ENCODE results near the gene SOS1. TPM values are rescaled to one million over a fixed set of nuclear protein-coding genes. Genes with fewer than 3 reads are reported as not detected.

The SOS1 gene
- total RNA-seq, 2 donors from 2014 or later, result 34.8 to 57.1 TPM

GRCh38 chr2:38978296-38978903 lies 142.5 kb downstream of the SOS1 start:
- Mint-ChIP-seq H3K36me3 (no peaks in the 10 kb centered on the region), H3K27ac (peak overlapping the region in 1 of 2 donors; percentile 4), H3K9me3 (no peaks in the 10 kb centered on the region)
- ATAC-seq, result no peak
- DNase-seq (ENCODE audit: low spot score in 2 of 2), result no peak

GRCh38 chr2:38977047-38977446 lies 143.8 kb downstream of the SOS1 start:
- no peaks in the 10 kb centered on the region for H3K9me3 Mint-ChIP-seq
- no peak for ATAC-seq

GRCh38 chr2:38975042-38975441 lies 145.8 kb downstream of the SOS1 start:
- DNase-seq (ENCODE audit: low spot score in 2 of 2) (no peak), ATAC-seq (no peak)
- Mint-ChIP-seq H3K27ac (no peak overlapping the region), H3K36me3 (no peaks in the 10 kb centered on the region), H3K9me3 (no peaks in the 10 kb centered on the region)

More at GRCh38 chr2:38977047-38977446, 143.8 kb downstream of the SOS1 start:
- Mint-ChIP-seq H3K27ac (no peak overlapping the region), H3K36me3 (no peaks in the 10 kb centered on the region)
- no peak for DNase-seq (ENCODE audit: low spot score in 2 of 2)

GRCh38 chr2:38973266-38973665 lies 147.6 kb downstream of the SOS1 start:
- no peaks in the 10 kb centered on the region for H3K36me3 Mint-ChIP-seq
- no peak for DNase-seq (ENCODE audit: low spot score in 2 of 2)
- no peaks in the 10 kb centered on the region for H3K9me3 Mint-ChIP-seq
- H3K27ac Mint-ChIP-seq, result no peak overlapping the region
- ATAC-seq, result no peak

GRCh38 chr2:38971377-38971776 lies 149.5 kb downstream of the SOS1 start:
- ATAC-seq (no peak), DNase-seq (ENCODE audit: low spot score in 2 of 2) (no peak)
- no peaks in the 10 kb centered on the region for H3K9me3 Mint-ChIP-seq
- no peaks in the 10 kb centered on the region for H3K36me3 Mint-ChIP-seq
- H3K27ac Mint-ChIP-seq, result no peak overlapping the region

GRCh38 chr2:38968021-38968420 lies 152.8 kb downstream of the SOS1 start:
- ATAC-seq (no peak), DNase-seq (ENCODE audit: low spot score in 2 of 2) (no peak)
- no peaks in the 10 kb centered on the region for H3K9me3 Mint-ChIP-seq
- H3K27ac Mint-ChIP-seq, result no peak overlapping the region
- H3K36me3 Mint-ChIP-seq, result no peaks in the 10 kb centered on the region

GRCh38 chr2:38966678-38967077 lies 154.2 kb downstream of the SOS1 start:
- Mint-ChIP-seq H3K27ac (peak overlapping the region in 1 of 2 donors; percentile 34), H3K9me3 (no peaks in the 10 kb centered on the region), H3K36me3 (peaks cover 0 to 1% of the 10 kb centered on the region in 2 donors)
- no peak for ATAC-seq
- no peak for DNase-seq (ENCODE audit: low spot score in 2 of 2)

GRCh38 chr2:38966006-38966405 lies 154.8 kb downstream of the SOS1 start:
- no peak for ATAC-seq
- Mint-ChIP-seq H3K9me3 (no peaks in the 10 kb centered on the region), H3K36me3 (peaks cover 0 to 8% of the 10 kb centered on the region in 2 donors), H3K27ac (no peak overlapping the region)
- DNase-seq (ENCODE audit: low spot score in 2 of 2), result no peak

- ATAC-seq (peak in 1 of 2 donors; percentile 47), DNase-seq (ENCODE audit: low spot score in 2 of 2) (no peak)
- Mint-ChIP-seq H3K36me3 (peaks cover 0 to 16% of the 10 kb centered on the region in 2 donors), H3K27ac (no peak overlapping the region), H3K9me3 (no peaks in the 10 kb centered on the region)
Measured at GRCh38 chr2:38960609-38961320, 160.1 kb downstream of the SOS1 start.

- DNase-seq (ENCODE audit: low spot score in 2 of 2), result peak; percentile 59 to 71
- Mint-ChIP-seq H3K27ac (no peak overlapping the region), H3K9me3 (no peaks in the 10 kb centered on the region), H3K36me3 (peaks cover 0 to 16% of the 10 kb centered on the region in 2 donors)
- ATAC-seq, result peak; percentile 93 to 99
Measured at GRCh38 chr2:38959938-38960608, 160.8 kb downstream of the SOS1 start.

- H3K9me3 Mint-ChIP-seq, result no peaks in the 10 kb centered on the region
- H3K27ac Mint-ChIP-seq, result no peak overlapping the region
- peaks cover 0 to 16% of the 10 kb centered on the region in 2 donors for H3K36me3 Mint-ChIP-seq
- ATAC-seq (no peak), DNase-seq (ENCODE audit: low spot score in 2 of 2) (no peak)
Measured at GRCh38 chr2:38959466-38959865, 161.4 kb downstream of the SOS1 start.

- no peak for DNase-seq (ENCODE audit: low spot score in 2 of 2)
- no peak for ATAC-seq
- Mint-ChIP-seq H3K9me3 (no peaks in the 10 kb centered on the region), H3K36me3 (peaks cover 0 to 16% of the 10 kb centered on the region in 2 donors), H3K27ac (no peak overlapping the region)
Measured at GRCh38 chr2:38957972-38958371, 162.9 kb downstream of the SOS1 start.

GRCh38 chr2:38951766-38952165 lies 169.1 kb downstream of the SOS1 start:
- Mint-ChIP-seq H3K27ac (no peak overlapping the region), H3K36me3 (no peaks in the 10 kb centered on the region), H3K9me3 (no peaks in the 10 kb centered on the region)
- no peak for ATAC-seq
- no peak for DNase-seq (ENCODE audit: low spot score in 2 of 2)

GRCh38 chr2:38948995-38949394 lies 171.9 kb downstream of the SOS1 start:
- Mint-ChIP-seq H3K9me3 (no peaks in the 10 kb centered on the region), H3K36me3 (no peaks in the 10 kb centered on the region), H3K27ac (peak overlapping the region in 1 of 2 donors; percentile 48)
- no peak for DNase-seq (ENCODE audit: low spot score in 2 of 2)
- ATAC-seq, result no peak

GRCh38 chr2:38948387-38948882 lies 172.4 kb downstream of the SOS1 start:
- Mint-ChIP-seq H3K27ac (no peak overlapping the region), H3K36me3 (no peaks in the 10 kb centered on the region), H3K9me3 (no peaks in the 10 kb centered on the region)
- DNase-seq (ENCODE audit: low spot score in 2 of 2) (no peak), ATAC-seq (no peak)

GRCh38 chr2:38947241-38948239 lies 173.3 kb downstream of the SOS1 start:
- H3K27ac Mint-ChIP-seq, result no peak overlapping the region
- no peaks in the 10 kb centered on the region for H3K36me3 Mint-ChIP-seq
- DNase-seq (ENCODE audit: low spot score in 2 of 2), result peak in 1 of 2 donors; percentile 70
- H3K9me3 Mint-ChIP-seq, result no peaks in the 10 kb centered on the region
- ATAC-seq, result peak; percentile 71 to 81
